Esophagus squamous epithelium (tissue), 4 donors: ENCODE data around the gene SSRP1.

ENCODE experiments used
- CTCF ChIP-seq, 6 experiments: fragments of 450-650 bp in 4 of 6; fragments of 200-600 bp in 2 of 6; sonication (generic) in 2 of 6; IDR thresholded peaks; one replicate each; pipeline ENCODE4 v1.5.1; 2016 to 2019; ENCODE audit warnings: antibody characterized with exemption in 6 of 6, mild to moderate bottlenecking in 4 of 6, moderate library complexity in 4 of 6
- POLR2A ChIP-seq, 4 donors: fragments of 450-650 bp; IDR thresholded peaks; one replicate each; pipeline ENCODE4 v1.6.1; 2017; ENCODE audit warnings: antibody characterized with exemption in 4 of 4, mild to moderate bottlenecking in 4 of 4, moderate library complexity in 3 of 4

- TF ChIP-seq CTCF (IDR thresholded peaks at IDR 0.05) (no peak), POLR2A (IDR thresholded peaks at IDR 0.05) (no peak)
Measured at GRCh38 chr11:57313071-57313787, 22.5 kb downstream of the SSRP1 start.
